H1 (cell line): ENCODE results near the gene CSH1. TPM values are rescaled to one million over a fixed set of nuclear protein-coding genes. Genes with fewer than 3 reads are reported as not detected.

Experiments used
- CTCF ChIA-PET: fragments of 300-600 bp; sonication (Branson Sonifier 250); formaldehyde crosslinking; loops from one replicate; lab custom pipeline; 2021; ENCODE audit not compliant: partially characterized antibody; lab: Charles Lee
- POLR2A ChIA-PET: fragments of 300-600 bp; sonication (Branson Sonifier 250); formaldehyde crosslinking; loops from one replicate; lab custom pipeline; 2021; ENCODE audit warnings: inconsistent platforms; ENCODE audit not compliant: partially characterized antibody; lab: Charles Lee
- DNase-seq, 2 experiments: peaks; one replicate each; pipeline versions ENCODE4 v3.0.0 to v3.0.0-alpha.2; 2010 to 2022; ENCODE audit warnings: low spot score in 2 of 2, low read depth in 1 of 2, mixed read lengths in 1 of 2
- FAIRE-seq: peaks from 2 replicates; lab custom pipeline; 2011; peaks lifted over from hg19 to GRCh38; lab: Jason Lieb, UNC
- H2AFZ ChIP-seq: 2 replicates; pipeline ENCODE4 v1.8.1; 2012; ENCODE audit warnings: low read length, inconsistent platforms
- H2AK5ac ChIP-seq: 2 replicates; pipeline ENCODE4 v1.6.1; 2013; ENCODE audit warnings: low read depth, low read length
- H2BK120ac ChIP-seq: replicated peaks from 2 replicates; pipeline ENCODE3; 2013; ENCODE audit warnings: low read depth, low read length, inconsistent platforms
- H2BK12ac ChIP-seq: 2 replicates; pipeline ENCODE4 v1.6.1; 2013; ENCODE audit warnings: low read depth, low read length
- H2BK15ac ChIP-seq: 2 replicates; pipeline ENCODE4 v1.6.1; 2013; ENCODE audit warnings: low read length
- H2BK20ac ChIP-seq: 2 replicates; pipeline ENCODE4 v1.6.1; 2013; ENCODE audit warnings: low read length
- H2BK5ac ChIP-seq: 2 replicates; pipeline ENCODE4 v1.6.1; 2013; ENCODE audit warnings: low read depth, low read length
- H3K14ac ChIP-seq: 2 replicates; pipeline ENCODE4 v1.6.1; 2013; ENCODE audit warnings: inconsistent platforms; ENCODE audit not compliant: insufficient read length
- H3K18ac ChIP-seq: 2 replicates; pipeline ENCODE4 v1.6.1; 2013; ENCODE audit warnings: low read length; ENCODE audit errors: extremely low read depth
- H3K23ac ChIP-seq: 2 replicates; pipeline ENCODE4 v1.6.1; 2013; ENCODE audit warnings: inconsistent platforms; ENCODE audit not compliant: insufficient read length
- H3K23me2 ChIP-seq: 2 replicates; pipeline ENCODE4 v1.6.1; 2013; ENCODE audit warnings: low read depth, low read length
- H3K27ac ChIP-seq: 2 replicates; pipeline ENCODE4 v1.6.1; 2011; ENCODE audit warnings: low read depth, low read length, inconsistent platforms
- H3K27me3 ChIP-seq, 4 experiments: replicated peaks in 1 of 4; 1 replicate in 1 of 4; 2 replicates in 3 of 4; pipeline versions ENCODE4 v1.6.1 to v1.8.1; 2011 to 2013; ENCODE audit warnings: low read length in 3 of 4, mild to moderate bottlenecking in 3 of 4, inconsistent platforms in 2 of 4, mixed read lengths in 2 of 4, moderate library complexity in 1 of 4; ENCODE audit not compliant: control insufficient read depth in 3 of 4, insufficient read depth in 3 of 4; ENCODE audit errors: extremely low read depth in 1 of 4
- H3K36me3 ChIP-seq, 4 experiments: 2 replicates each; pipeline versions ENCODE4 v1.6.1 to v1.8.1; 2011 to 2013; ENCODE audit warnings: mild to moderate bottlenecking in 4 of 4, low read length in 3 of 4, moderate library complexity in 2 of 4, control low read depth in 1 of 4, inconsistent platforms in 1 of 4; ENCODE audit not compliant: insufficient read depth in 4 of 4, control insufficient read depth in 2 of 4
- H3K4ac ChIP-seq: replicated peaks from 2 replicates; pipeline ENCODE3; 2013; ENCODE audit warnings: low read length, low read depth, mixed read lengths, inconsistent platforms; ENCODE audit not compliant: insufficient read length
- H3K4me1 ChIP-seq, 4 experiments: replicated peaks in 1 of 4; 1 replicate in 1 of 4; 2 replicates in 3 of 4; pipeline versions ENCODE4 v1.6.1 to v1.8.1; 2011 to 2013; ENCODE audit warnings: low read length in 3 of 4, inconsistent platforms in 2 of 4, mixed read lengths in 1 of 4; ENCODE audit not compliant: insufficient read depth in 4 of 4, control insufficient read depth in 3 of 4
- H3K4me2 ChIP-seq, 2 experiments: 2 replicates each; pipeline versions ENCODE4 v1.6.1 to v1.8.1; 2011 to 2013; ENCODE audit warnings: low read depth in 2 of 2, low read length in 2 of 2, control low read depth in 1 of 2, inconsistent platforms in 1 of 2, mild to moderate bottlenecking in 1 of 2; ENCODE audit not compliant: insufficient read depth in 1 of 2
- H3K4me3 ChIP-seq, 4 experiments: fragments of 200-600, 300-600 bp in 1 of 4; sonication (generic), shearing (Covaris generic), sonication (Bioruptor Twin) in 1 of 4; 2 replicates each; pipeline versions ENCODE4 v1.5.1 to v1.8.1; 2011 to 2016; ENCODE audit warnings: low read length in 4 of 4, low read depth in 3 of 4, control low read depth in 2 of 4, inconsistent platforms in 2 of 4, mild to moderate bottlenecking in 2 of 4, mixed read lengths in 1 of 4, moderate library complexity in 1 of 4; ENCODE audit not compliant: insufficient read depth in 2 of 4; ENCODE audit errors: extremely low read depth in 1 of 4
- H3K56ac ChIP-seq: replicated peaks from 2 replicates; pipeline ENCODE3; 2013; ENCODE audit warnings: low read depth, mild to moderate bottlenecking, mixed read lengths, low read length, inconsistent platforms; ENCODE audit not compliant: insufficient read length
- H3K79me1 ChIP-seq: 2 replicates; pipeline ENCODE4 v1.6.1; 2013; ENCODE audit warnings: low read depth, low read length, control low read depth
- H3K79me2 ChIP-seq, 2 experiments: 2 replicates each; pipeline versions ENCODE4 v1.6.1 to v1.8.1; 2012 to 2013; ENCODE audit warnings: low read length in 2 of 2, mild to moderate bottlenecking in 2 of 2, inconsistent platforms in 1 of 2; ENCODE audit not compliant: insufficient read depth in 2 of 2, control insufficient read depth in 1 of 2
- H3K9ac ChIP-seq, 4 experiments: replicated peaks in 1 of 4; 1 replicate in 1 of 4; 2 replicates in 3 of 4; pipeline versions ENCODE4 v1.6.1 to v1.8.1; 2011 to 2013; ENCODE audit warnings: low read depth in 3 of 4, low read length in 3 of 4, control low read depth in 2 of 4, mild to moderate bottlenecking in 2 of 4, moderate library complexity in 2 of 4, inconsistent platforms in 1 of 4; ENCODE audit errors: extremely low read depth in 1 of 4
- H3K9me3 ChIP-seq, 2 experiments: 2 replicates each; pipeline versions ENCODE4 v1.6.1 to v1.8.1; 2012 to 2013; ENCODE audit warnings: mild to moderate bottlenecking in 2 of 2, moderate library complexity in 2 of 2, control low read depth in 1 of 2, inconsistent platforms in 1 of 2, low read depth in 1 of 2, low read length in 1 of 2, mixed read lengths in 1 of 2; ENCODE audit not compliant: insufficient read depth in 2 of 2
- H4K20me1 ChIP-seq, 2 experiments: replicated peaks in 1 of 2; 2 replicates each; pipeline versions ENCODE3 to v1.8.1; 2011 to 2013; ENCODE audit warnings: inconsistent platforms in 2 of 2, low read length in 2 of 2, mild to moderate bottlenecking in 1 of 2; ENCODE audit not compliant: insufficient read depth in 2 of 2, control insufficient read depth in 1 of 2
- H4K5ac ChIP-seq: 2 replicates; pipeline ENCODE4 v1.6.1; 2013; ENCODE audit warnings: low read length, low read depth, mixed read lengths, inconsistent platforms; ENCODE audit not compliant: insufficient read length
- H4K8ac ChIP-seq: 2 replicates; pipeline ENCODE4 v1.8.0; 2013; ENCODE audit warnings: mild to moderate bottlenecking, moderate library complexity, low read length, inconsistent platforms; ENCODE audit not compliant: insufficient read depth; ENCODE audit errors: extremely low read depth
- H4K91ac ChIP-seq: replicated peaks from 2 replicates; pipeline ENCODE3; 2013; ENCODE audit warnings: low read length, mixed read lengths, inconsistent platforms; ENCODE audit not compliant: insufficient read length
- CBX5 ChIP-seq: fragments of 300-800, 300-1000 bp; sonication (generic); IDR thresholded peaks from 2 replicates; pipeline ENCODE4 v1.7.1; 2016; ENCODE audit warnings: antibody characterized with exemption, low read length, low read depth
- CEBPB ChIP-seq: IDR thresholded peaks from 2 replicates; pipeline ENCODE4 v1.6.1; 2012; ENCODE audit warnings: low read depth, low read length
- CHD1 ChIP-seq: IDR thresholded peaks from 2 replicates; pipeline ENCODE4 v1.6.1; 2012; ENCODE audit warnings: low read depth, low read length, improper control_type of control experiment
- KDM4A ChIP-seq: IDR thresholded peaks from one replicate; pipeline ENCODE4 v1.7.1; 2012; ENCODE audit warnings: low read depth, mild to moderate bottlenecking, moderate library complexity, low read length, inconsistent platforms; ENCODE audit not compliant: severe bottlenecking
- MAFK ChIP-seq: IDR thresholded peaks from 2 replicates; pipeline ENCODE4 v1.6.1; 2012; ENCODE audit warnings: low read depth, mild to moderate bottlenecking, improper control_type of control experiment, low read length
- MAX ChIP-seq: IDR thresholded peaks from 2 replicates; pipeline ENCODE4 v1.6.1; 2012; ENCODE audit warnings: inconsistent platforms
- PHF8 ChIP-seq: fragments of 200-600 bp; sonication (generic); conservative IDR thresholded peaks from 2 replicates; pipeline ENCODE4 v1.7.1; 2012; ENCODE audit warnings: low read depth, mild to moderate bottlenecking, inconsistent platforms, low read length, moderate library complexity
- RFX5 ChIP-seq: IDR thresholded peaks from 2 replicates; pipeline ENCODE4 v1.6.1; 2011; ENCODE audit warnings: low read depth, low read length, improper control_type of control experiment, borderline replicate concordance
- RXRA ChIP-seq: IDR thresholded peaks from 2 replicates; pipeline ENCODE4 v1.6.1; 2011; ENCODE audit warnings: low read depth, mild to moderate bottlenecking, low read length, moderate library complexity; ENCODE audit not compliant: insufficient read depth
- SAP30 ChIP-seq: fragments of 300-600 bp; sonication (generic); IDR thresholded peaks from 2 replicates; pipeline ENCODE4 v1.7.1; 2012; ENCODE audit warnings: low read length, moderate library complexity, mild to moderate bottlenecking, inconsistent platforms; ENCODE audit not compliant: insufficient read depth, insufficient replicate concordance
- SP2 ChIP-seq: IDR thresholded peaks from 2 replicates; pipeline ENCODE4 v1.6.1; 2012; ENCODE audit warnings: mild to moderate bottlenecking, low read length, inconsistent platforms
- WGBS, 2 experiments: shearing (Covaris generic) in 1 of 2; methylation state at CpG; one replicate each; pipeline versions ENCODE4 v1.1.6 to v1.1.7; 2013 to 2015; ENCODE audit warnings: low lambda C conversion rate in 2 of 2, mixed read lengths in 2 of 2, inconsistent platforms in 1 of 2, low coverage in 1 of 2, missing lambda C conversion rate in 1 of 2; ENCODE audit not compliant: insufficient replicate concordance in 2 of 2, insufficient coverage in 1 of 2, insufficient read length in 1 of 2; ENCODE audit errors: extremely low coverage in 1 of 2, missing lambda C conversion rate in 1 of 2; 5-methylcytosine and 5-hydroxymethylcytosine counted together
- polyA plus RNA-seq, 7 experiments: library from polyadenylated mRNA; depleted of rRNA in 3 of 7; stranded (reverse) in 5 of 7; unstranded in 2 of 7; fragments of >200 nt in 5 of 7; fragments of 200-250 nt in 2 of 7; gene quantifications; 1 replicate in 5 of 7; 2 replicates in 1 of 7; 4 replicates in 1 of 7; pipeline versions ENCODE4 v1.2.1 to v1.2.3, GENCODE V29; 2011 to 2013; ENCODE audit warnings: missing spikeins in 2 of 7, mixed read lengths in 2 of 7
- total RNA-seq: library from RNA; stranded (reverse); fragmentation: NEBNext Ultra II Directional; extraction: Animal tissue kit (Norgen Biotek cat#: 25700); gene quantifications from 2 replicates; pipeline ENCODE4 v1.2.1, GENCODE V29; 2021

Gene CSH1
- total and polyA plus RNA-seq, 2 of the 8 experiments (the other 6 are each of a cell fraction or from before 2014, with no cell fraction given): 0.12 TPM; not detected in 1

GRCh38 chr17:63925615-63926014 lies 29.2 kb upstream of the CSH1 start:
- no peak for DNase-seq
- Histone ChIP-seq H3K9ac (no peak overlapping the region), H4K91ac (no peak overlapping the region), H3K14ac (no peak overlapping the region), H3K79me2 (no peaks in the 10 kb centered on the region), H3K23ac (no peak overlapping the region), H3K23me2 (no peaks in the 10 kb centered on the region), H3K4me1 (peaks cover 0 to 1% (median 0%) of the 10 kb centered on the region in 4 experiments; a peak in 2 of 7 replicates), H3K4ac (no peak overlapping the region), H2BK120ac (no peak overlapping the region), H3K36me3 (no peaks in the 10 kb centered on the region), H3K9me3 (no peaks in the 10 kb centered on the region), H3K4me2 (no peak overlapping the region), H2BK15ac (no peak overlapping the region), H3K79me1 (no peaks in the 10 kb centered on the region), H3K56ac (no peak overlapping the region), H2BK5ac (no peak overlapping the region), H2BK20ac (no peak overlapping the region), H3K27me3 (no peaks in the 10 kb centered on the region), H2AFZ (no peak overlapping the region), H3K27ac (no peak overlapping the region), H4K8ac (no peak overlapping the region), H3K4me3 (no peak overlapping the region), H4K5ac (no peak overlapping the region), H4K20me1 (no peaks in the 10 kb centered on the region), H2AK5ac (no peak overlapping the region), H3K18ac (no peak overlapping the region), H2BK12ac (no peak overlapping the region)
- ChIA-PET CTCF (interaction anchor here (0.7 to 5.9 kb wide), 10 partner anchors 10 to 273 kb away, joined by 3 to 25 read pairs (median 4); partner anchors contain the start of gene ICAM2), POLR2A (interaction anchor here (1.0 kb wide), 1 partner anchor 8 kb away, joined by 3 read pairs; no protein-coding TSS in a partner anchor)
- WGBS, 2 experiments: 77% methylated on average over 5 of the region's 5 CpGs; no CpG with 5 or more reads in 1 of the 2 experiments
- no peak for FAIRE-seq
- no peak for TF ChIP-seq RXRA
- no peak for TF ChIP-seq MAFK
- no peak for TF ChIP-seq KDM4A
- no peak for TF ChIP-seq CEBPB
- no peak for TF ChIP-seq SAP30
- TF ChIP-seq CBX5: no peak
- TF ChIP-seq RFX5: no peak
- no peak for TF ChIP-seq CHD1
- no peak for TF ChIP-seq PHF8
- no peak for TF ChIP-seq SP2
- TF ChIP-seq MAX: no peak
